Hematopoietic multipotent progenitor cell (in vitro differentiated cells): Measurements from ENCODE around the gene GMDS. TPM values are rescaled to one million over a fixed set of nuclear protein-coding genes. Genes with fewer than 3 reads are reported as not detected.

Experiments used
- DNase-seq, 3 donors: peaks; one replicate each; pipeline ENCODE4 v3.0.0-alpha.2; 2011 to 2015; ENCODE audit warnings: low read depth in 2 of 3, low spot score in 2 of 3
- total RNA-seq: library from RNA; depleted of rRNA; stranded (reverse); fragments of >200 nt; gene quantifications from one replicate; pipeline ENCODE4 v1.2.3, GENCODE V29; 2012

Gene GMDS
- total RNA-seq, 1 donor: 12.7 TPM

DNA sequence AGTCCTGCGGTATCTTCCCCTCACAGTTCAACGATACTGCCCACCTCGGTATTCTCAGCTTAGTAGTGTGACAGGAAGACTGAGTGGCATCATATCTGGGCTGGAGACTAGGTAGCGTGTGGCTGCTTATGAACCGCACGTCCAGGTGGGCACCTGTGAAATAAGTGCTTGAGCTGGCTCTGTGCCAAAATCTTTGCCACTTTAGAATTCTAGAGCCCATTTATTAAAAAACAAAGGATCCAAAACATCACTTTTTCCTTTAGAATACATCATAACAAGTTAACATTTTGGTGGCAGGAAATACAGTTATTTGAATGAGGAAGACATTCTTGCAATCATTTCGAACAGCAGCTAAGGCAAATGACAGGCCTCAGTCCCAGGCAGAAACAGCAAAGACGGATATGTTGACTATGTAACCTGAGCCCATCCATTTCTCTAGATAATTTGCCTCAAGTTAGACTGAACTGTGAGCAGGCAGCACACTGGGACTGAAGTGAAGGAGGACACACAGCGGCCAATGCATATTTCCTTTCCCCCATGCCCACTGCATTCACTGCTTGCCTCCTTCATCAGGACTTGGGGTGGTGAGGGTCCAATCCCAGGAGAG, 136.6 kb downstream of the GMDS start:
- DNase-seq: no peak

DNA sequence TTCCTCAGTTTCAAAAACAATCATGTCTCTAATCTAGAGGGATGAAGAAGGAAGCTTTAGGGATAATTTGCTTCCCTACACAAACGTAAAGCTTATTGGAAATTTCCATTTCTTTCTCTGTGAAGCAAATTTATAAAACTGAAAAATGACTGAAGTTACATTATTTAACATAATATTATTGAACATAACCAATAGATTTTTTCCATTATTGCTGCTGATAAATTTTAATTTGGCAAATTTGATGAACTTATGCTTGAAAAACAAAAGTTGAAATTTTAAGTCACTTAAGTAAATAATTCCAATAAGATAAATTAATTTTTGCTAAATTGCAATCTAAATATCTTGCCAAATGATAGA, 140.9 kb downstream of the GMDS start:
- DNase-seq: no peak

DNA sequence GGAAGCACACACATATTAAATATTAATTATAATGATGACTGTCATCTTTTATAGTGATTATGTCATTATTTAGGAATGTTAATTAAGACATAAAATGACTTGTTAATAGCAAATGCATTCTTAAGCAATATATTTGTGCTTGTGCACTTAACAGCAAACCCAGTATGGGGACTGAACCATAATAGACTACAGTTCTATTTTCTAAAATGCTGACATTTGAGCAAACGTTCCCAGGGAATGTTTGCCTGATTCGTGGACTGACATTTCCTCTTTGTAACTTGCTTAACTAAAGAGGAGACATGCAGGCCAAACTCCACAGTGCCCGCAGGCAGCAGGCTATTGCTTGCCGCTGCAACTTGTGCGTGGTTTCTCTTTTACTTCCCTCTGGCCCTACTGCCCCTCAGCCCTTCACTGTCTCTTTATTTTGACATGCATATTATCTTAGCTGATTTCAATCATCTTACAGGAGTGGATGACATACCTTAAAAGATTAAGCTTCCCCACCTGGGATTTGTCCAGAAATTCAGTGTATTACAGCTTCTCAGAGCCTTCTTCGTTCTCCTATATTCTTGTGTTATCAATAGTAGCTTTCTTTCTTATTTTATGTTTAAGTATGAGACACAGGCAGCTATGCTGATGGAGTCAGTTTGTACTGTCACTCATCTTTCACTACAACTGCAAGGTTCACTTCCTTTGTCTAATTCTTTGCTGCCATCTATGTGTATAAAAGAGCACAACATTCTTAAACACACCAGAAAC, 141.5 kb downstream of the GMDS start:
- peak in 2 of 3 donors; percentile 45 to 71 for DNase-seq

DNA sequence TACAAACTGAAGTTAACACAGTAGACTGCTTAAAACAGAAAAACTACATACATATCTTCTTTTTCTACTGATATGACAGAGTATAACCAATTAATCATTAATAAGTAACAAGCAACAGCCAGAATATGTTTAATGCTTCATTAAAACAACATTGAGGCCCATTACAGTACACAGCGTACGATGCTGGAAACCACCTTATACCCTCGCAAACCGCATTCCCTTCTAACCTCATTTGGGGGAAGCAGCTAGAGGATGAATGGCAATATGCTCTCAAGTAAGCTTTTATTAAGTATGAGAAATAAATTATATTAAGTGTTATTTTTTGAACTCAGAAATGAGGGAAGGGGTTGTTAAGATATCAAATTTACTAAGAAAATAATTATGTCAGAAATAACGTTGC, 142.4 kb downstream of the GMDS start:
- DNase-seq: no peak

DNA sequence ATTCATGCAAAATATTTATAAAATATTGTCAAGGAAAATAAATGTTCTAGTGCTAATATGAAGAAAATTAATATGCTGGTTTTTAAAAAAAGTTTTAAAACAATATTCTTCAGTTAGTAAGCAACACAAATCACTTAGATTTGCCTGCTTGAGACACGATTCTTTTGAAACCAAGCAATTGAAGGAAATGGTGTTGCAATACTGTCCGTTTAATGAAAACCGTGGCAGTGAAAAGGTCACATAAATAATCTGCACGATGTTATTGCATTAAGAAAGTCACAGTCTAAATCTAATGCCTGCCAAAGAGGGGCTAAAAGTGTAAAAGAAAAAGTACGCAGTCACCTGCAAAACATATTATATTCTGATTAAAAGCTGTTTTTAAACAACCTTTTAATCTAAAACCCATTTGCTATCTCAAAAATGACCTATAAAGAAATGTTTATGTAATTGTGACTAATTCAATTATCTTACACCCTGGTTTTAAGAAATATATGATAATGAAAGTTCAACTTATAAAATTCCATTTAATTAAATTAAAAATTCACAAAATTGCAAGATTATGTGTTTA, 143.0 kb downstream of the GMDS start:
- no peak for DNase-seq

DNA sequence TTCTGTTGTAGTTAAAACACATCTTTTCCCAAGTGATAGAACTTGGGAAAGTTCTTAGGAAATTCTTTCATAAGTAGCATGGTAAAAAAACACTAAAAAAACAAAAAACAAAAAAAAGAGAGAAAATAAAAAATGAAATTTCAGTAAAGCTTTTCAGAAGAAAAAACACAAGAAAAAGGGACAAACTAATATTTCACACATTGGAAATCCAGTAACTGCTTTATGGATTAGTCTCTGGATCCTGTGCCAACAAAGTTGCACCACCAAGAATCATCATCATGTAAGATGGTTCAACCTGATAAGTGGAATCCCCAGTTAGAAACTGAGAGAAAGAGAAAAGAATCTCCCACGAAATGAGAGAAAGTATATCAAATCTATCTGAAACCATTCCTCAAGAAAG, 144.2 kb downstream of the GMDS start:
- DNase-seq: no peak

DNA sequence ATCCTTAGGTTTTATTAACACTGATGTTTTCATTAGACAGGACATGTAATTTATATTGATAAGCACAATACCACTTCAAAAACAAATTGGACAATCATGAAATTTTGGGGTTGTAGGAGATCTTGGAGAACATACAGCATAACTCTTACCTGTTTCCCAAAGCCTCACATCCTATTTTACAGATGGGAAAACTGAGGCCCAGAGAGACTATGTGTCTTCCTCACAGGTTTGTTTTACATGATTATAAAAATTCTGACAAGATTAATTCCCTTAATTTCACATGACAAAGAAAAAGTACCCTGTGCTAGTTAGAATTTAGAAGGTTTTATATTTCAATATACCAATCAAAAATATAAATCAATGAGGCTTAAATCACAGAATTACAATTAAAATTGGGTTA, 145.5 kb downstream of the GMDS start:
- DNase-seq: no peak

DNA sequence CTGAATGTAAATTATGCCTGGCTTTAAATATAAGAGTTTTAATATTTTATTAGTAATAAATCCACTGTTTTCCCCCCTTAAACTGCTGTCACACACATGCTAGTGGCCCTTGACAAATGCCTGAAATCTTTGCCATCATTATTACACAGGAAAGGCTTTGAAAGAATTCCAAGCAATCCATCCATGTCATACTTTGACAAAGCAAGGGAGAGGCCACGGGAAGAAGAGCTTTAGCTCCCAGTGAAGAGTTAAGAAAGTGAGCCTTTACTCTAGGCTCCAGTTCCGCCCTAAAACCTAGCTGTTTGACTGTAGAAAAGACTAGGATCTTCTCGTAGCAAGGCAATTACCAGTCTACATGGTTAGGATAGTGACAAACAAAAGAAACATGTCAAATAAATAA, 147.9 kb downstream of the GMDS start:
- no peak for DNase-seq

DNA sequence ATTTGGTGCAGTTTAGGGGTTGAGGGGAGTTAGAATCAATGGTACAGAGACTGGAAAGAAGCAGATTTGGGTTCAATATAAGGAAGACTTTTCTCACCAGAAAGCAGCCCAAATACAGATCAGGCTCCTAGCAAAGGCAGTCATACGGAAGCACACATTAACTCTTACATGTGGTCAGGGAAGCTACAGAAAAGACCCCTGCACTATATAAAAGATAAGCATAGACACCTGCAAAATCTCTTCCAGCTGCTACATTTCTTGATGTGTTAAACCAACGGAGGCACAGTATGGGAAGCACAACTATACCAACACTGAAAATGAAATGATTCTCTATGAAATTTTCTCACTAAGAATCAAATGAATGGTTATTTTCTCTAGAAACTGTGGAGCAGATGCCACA, 150.8 kb downstream of the GMDS start:
- no peak for DNase-seq

DNA sequence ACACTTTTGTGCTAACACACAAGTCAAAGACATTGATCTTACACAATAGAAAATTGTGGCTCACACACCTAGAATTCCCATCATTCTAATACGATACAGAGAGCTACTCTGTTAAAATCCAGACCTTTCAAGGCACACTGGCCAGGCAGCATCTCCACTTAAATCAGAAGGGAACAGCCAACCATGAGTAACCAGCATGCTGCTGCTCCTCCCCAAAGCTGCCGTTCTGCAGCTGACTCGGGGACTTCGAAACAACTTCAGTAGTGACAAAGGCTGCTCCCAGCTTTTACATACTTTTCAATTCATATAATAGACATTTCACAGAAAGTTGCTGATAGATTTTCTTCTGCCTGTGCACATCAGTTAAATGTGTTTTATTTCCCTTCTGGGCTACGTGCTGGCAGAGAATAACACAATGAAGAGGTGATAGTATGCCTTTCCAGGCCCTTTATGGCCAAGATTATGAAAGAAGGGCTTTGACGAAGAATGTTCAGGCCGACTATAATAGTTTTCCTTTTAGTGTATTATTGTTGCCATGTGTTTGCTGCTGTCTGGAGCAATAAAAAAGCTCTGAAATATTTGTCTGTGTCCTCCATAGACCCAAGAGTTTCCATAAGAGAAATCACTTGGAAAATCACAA, 159.0 kb downstream of the GMDS start:
- DNase-seq: no peak

DNA sequence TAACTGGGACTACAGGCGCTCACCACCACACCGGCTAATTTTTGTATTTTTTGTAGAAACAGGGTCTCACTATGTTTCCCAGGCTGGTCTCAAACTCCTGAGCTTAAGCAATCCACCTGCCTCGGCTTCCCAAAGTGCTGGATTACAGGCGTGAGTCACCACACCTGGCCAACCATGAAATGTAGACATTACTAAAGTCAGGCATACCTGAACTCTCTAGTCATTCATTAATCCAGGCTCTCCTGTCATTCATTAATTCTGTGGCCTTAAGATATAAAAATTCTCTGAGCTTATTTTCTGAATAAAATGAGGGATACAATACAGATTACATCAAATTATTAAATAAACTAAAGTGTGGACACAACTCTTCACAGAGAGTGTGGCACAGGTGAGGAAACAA, 159.7 kb downstream of the GMDS start:
- no peak for DNase-seq

DNA sequence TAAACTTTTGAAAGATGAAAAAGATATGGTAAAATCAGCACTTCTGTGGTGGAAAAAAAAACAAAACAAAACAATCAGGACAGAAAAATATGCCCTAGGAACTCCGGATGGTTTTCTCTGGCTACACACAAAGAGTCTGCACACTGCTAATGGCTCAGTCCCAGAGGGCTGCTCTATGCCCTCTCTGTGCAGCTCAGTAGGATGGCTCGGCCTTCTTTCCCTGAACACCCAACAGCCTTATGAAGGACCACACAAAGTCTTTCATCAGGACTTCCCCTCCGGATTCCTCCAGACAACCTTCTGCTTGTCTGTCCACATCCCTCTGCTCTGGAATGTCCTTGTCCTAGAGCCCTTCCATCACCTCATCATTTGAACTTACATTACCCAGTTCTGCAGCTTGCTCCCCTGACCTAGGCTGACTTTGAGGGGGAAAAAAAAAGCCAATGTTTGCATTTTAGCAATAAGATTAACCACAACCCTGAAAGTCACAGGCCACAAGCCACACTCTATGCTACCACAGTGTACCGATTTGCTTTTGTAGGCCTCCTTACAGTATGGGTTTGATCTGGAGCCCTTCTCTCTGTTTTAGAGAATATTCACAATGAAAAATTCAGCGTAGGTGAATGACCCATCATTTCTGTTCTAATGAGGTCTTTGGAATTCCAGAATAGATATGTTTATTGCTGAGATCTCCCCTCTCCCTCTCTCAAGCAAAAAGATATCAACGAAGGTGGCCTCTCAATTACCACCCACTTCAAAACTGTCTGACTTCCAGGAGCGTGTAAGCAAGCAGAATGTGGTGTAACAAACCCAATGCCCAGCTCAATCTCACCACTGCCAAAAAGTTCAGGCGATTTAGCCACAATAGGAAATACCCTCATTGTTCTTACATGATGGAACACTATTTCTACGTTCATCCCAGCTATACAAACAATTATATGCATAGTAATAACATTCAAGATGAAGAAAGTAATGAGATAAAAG, 164.0 kb downstream of the GMDS start:
- no peak for DNase-seq

DNA sequence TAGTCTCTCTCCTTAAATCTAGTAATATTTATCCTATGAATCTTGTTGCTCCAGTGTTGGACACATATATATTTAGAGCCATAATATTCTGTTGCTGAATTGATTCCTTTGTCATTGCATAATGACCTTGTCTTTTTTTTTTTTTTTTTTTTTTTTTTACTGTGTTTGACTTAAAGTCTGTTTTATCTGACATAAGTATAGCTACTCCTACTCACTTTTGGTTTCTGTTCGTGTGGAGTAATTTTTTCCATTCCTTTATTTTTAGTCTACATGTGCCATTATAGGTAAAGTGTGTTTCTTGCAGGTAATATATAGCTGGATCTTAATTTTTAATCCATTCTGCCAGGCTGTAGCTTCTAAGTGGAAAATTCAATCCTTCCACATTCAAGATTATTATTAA, 166.5 kb downstream of the GMDS start:
- no peak for DNase-seq

DNA sequence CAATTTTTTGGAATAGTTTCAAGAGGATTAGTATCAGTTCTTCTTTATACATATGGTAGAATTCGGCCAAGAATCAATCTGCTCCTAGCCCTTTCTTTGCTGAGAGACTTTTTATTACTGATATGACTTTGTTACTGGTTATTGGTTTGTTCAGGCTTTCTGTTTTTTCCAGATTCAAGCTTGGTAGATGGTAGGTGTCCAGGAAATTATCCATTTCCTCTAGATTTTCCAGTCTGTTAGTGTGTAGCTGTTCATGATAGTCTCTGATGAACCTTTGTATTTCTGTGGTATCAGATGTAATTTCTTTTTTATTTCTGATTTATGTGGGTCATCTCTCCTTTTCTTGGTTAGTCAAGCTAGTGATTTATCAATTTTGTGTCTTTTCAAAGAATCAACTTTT, 167.6 kb downstream of the GMDS start:
- DNase-seq: no peak

DNA sequence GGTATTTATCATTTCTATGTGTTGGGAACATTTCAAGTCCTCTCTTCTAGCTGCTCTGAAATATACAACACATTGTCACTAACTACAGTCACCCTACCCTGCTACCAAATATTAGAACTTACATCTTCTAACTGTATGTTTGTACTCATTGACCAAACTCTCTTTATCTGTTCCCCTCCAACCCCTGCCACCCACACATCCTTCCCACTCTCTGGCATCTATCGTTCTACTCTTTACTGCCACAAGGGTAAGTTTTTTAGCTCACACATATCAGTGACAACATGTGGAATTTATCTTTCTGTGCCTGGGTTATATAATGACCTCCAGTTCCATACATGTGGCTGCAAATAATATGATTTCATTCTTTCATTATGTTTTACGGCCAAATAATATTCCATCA, 171.9 kb downstream of the GMDS start:
- no peak for DNase-seq

DNA sequence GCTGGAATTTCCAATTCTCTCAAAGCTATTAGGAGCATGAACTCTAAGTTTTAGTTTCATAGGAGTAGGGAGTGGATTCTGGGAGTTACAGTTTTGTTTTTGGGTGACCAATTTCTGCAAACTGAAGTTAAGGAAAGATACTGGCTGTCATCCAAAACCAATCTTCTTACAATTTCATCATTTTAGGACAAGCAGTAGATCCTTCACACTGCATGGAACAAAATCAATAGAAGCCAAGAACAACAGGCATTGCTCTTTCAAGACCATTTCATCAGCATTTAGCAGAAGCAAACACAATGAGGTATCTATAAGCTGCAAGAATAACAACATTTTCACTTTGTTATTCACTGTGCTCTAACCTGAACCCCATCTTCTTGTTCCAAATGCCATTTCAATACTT, 173.0 kb downstream of the GMDS start:
- no peak for DNase-seq

DNA sequence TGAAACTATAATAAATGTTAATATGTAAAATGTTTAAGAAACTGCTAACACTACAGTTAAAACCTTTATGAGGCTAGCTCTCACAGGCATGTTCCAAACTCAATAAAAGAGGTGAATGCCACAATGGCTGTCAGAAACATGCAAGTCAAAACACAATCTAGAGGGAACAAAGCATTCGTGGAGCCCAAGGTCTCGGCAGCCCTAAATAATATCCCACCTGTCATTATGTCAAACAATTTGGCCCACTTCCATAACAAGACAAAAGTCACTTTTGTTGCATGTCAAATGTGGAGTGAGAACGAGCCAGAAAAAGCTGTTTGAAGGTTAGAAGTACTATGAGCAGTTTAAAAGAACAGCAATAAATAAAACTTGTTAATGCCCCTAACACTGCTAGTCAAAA, 181.9 kb downstream of the GMDS start:
- DNase-seq: no peak

DNA sequence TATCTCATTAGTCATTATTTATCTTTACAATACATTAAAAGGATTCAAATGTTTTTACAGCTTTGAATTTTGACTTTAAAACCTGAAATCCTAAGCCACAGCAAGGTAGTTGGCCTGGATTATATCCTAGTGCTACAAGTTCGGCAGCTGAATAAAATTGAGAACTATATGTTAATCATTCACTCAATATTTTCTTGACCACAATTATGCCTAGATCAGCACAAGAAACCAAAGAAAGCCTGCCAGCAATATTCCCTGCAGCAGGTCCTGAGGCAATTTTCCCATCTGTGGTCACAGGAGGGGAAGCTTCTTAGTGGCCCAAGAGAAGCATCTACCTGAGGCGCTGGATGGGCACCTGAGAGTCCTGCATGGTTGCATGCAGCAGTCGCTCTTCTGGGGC, 183.5 kb downstream of the GMDS start:
- no peak for DNase-seq

DNA sequence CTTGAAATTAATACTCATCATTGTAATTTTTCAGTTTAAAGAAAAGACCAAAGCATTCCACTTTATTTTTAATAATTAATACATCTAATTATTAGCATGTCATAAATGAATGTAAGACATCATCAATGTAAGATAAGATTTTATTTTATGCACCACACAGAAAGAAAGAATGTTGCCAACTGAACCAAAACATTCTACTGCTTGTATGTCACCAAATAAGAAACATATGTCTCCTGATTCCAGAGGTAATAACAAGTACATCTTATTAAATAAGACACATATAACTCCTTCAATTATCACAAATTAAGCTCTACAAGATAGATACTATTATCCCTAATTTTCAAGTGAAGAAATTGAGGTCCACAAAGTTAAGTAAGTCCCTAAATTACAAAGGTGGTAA, 189.5 kb downstream of the GMDS start:
- DNase-seq: no peak

DNA sequence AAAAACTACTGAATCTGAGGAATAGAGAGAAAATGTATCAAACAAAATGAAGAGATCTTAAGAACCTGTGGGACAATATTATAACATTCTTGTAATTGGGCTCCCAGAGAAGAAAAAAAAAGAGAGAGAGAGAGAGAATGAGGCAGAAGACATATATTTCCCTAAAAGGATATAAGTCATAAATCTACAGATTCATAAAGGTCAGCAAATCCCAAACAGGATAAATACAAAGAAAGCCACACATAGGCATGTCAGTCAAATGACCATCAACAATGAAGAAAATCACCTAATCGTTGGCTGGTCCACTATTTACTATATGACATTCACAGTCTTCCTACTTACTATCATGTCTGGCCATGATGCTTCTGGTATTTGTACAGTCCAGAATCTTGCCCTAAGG, 190.3 kb downstream of the GMDS start:
- DNase-seq: no peak

DNA sequence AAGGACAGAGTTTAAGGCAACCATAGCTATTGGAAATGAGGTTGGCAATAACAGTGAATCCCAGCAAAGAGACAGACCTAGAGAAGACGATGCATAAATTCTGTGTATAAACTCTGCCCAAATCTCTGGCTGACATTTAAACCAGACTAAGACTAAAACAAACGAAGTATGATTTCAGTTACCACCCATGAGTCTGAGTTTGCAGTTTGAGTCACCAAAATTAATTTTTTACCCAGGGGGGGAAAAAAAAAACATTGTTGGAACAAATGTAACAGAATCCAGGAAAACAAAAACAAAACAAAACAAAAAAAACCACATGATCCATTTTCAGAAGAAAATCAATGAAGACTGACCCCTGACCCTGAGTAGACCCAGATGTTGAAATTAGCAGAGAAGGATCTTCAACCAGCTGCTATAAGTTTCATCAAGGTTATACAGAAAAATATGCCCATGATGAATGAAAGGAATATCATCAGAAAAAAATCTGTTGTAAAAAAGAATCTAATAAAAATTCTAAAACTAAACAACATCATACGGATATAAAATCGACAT, 190.8 kb downstream of the GMDS start:
- no peak for DNase-seq
